ENCODE measurements around the gene B3GNT5. TPM values are rescaled to one million over a fixed set of nuclear protein-coding genes. Genes with fewer than 3 reads are reported as not detected.

B3GNT5 gene
- total and polyA plus RNA-seq, 9 of the 15 experiments (the other 6 are each of a cell fraction or from before 2014, with no cell fraction given) = 8.8 to 23.8 (median 14.4) TPM

GRCh38 chr3:183285828-183286457 is 32.9 kb downstream of the B3GNT5 start (continued):
- TF ChIP-seq, protein P1, sequence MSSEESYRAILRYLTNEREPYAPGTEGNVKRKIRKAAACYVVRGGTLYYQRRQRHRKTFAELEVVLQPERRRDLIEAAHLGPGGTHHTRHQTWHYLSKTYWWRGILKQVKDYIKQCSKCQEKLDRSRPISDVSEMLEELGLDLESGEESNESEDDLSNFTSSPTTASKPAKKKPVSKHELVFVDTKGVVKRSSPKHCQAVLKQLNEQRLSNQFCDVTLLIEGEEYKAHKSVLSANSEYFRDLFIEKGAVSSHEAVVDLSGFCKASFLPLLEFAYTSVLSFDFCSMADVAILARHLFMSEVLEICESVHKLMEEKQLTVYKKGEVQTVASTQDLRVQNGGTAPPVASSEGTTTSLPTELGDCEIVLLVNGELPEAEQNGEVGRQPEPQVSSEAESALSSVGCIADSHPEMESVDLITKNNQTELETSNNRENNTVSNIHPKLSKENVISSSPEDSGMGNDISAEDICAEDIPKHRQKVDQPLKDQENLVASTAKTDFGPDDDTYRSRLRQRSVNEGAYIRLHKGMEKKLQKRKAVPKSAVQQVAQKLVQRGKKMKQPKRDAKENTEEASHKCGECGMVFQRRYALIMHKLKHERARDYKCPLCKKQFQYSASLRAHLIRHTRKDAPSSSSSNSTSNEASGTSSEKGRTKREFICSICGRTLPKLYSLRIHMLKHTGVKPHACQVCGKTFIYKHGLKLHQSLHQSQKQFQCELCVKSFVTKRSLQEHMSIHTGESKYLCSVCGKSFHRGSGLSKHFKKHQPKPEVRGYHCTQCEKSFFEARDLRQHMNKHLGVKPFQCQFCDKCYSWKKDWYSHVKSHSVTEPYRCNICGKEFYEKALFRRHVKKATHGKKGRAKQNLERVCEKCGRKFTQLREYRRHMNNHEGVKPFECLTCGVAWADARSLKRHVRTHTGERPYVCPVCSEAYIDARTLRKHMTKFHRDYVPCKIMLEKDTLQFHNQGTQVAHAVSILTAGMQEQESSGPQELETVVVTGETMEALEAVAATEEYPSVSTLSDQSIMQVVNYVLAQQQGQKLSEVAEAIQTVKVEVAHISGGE (CRISPR knock-in tag; IDR thresholded peaks at IDR 0.05) = no peak
- TF ChIP-seq, protein P2, sequence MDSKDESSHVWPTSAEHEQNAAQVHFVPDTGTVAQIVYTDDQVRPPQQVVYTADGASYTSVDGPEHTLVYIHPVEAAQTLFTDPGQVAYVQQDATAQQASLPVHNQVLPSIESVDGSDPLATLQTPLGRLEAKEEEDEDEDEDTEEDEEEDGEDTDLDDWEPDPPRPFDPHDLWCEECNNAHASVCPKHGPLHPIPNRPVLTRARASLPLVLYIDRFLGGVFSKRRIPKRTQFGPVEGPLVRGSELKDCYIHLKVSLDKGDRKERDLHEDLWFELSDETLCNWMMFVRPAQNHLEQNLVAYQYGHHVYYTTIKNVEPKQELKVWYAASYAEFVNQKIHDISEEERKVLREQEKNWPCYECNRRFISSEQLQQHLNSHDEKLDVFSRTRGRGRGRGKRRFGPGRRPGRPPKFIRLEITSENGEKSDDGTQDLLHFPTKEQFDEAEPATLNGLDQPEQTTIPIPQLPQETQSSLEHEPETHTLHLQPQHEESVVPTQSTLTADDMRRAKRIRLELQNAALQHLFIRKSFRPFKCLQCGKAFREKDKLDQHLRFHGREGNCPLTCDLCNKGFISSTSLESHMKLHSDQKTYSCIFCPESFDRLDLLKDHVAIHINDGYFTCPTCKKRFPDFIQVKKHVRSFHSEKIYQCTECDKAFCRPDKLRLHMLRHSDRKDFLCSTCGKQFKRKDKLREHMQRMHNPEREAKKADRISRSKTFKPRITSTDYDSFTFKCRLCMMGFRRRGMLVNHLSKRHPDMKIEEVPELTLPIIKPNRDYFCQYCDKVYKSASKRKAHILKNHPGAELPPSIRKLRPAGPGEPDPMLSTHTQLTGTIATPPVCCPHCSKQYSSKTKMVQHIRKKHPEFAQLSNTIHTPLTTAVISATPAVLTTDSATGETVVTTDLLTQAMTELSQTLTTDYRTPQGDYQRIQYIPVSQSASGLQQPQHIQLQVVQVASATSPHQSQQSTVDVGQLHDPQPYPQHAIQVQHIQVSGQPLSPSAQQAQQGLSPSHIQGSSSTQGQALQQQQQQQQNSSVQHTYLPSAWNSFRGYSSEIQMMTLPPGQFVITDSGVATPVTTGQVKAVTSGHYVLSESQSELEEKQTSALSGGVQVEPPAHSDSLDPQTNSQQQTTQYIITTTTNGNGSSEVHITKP (IDR thresholded peaks at IDR 0.05; ENCODE audit: partially characterized antibody) = no peak
- TF ChIP-seq HNRNPH1 (optimal IDR thresholded peaks at IDR 0.05; ENCODE audit: low read depth, low read length) (no peak), ELK1 (CRISPR knock-in tag; IDR thresholded peaks at IDR 0.05) (no peak), ZNF639 (CRISPR knock-in tag; conservative IDR thresholded peaks at IDR 0.05 in 1 of 2, IDR thresholded peaks at IDR 0.05 in 1 of 2) (peak in 1 of 2 experiments; percentile 28; a peak in 1 of 4 replicates), NFXL1 (CRISPR knock-in tag; IDR thresholded peaks at IDR 0.05) (0 out of 2 replicates have a peak, but pooled peaks have one; percentile 34), FOSL1 (tag; conservative IDR thresholded peaks at IDR 0.05) (peak; percentile 31; the same call in 1 of the 2 replicates), ATF7 (IDR thresholded peaks at IDR 0.05) (peak; percentile 74; the same call in 1 of the 2 replicates), HDAC6 (IDR thresholded peaks at IDR 0.05; ENCODE audit: low read depth, low read length) (no peak), NFE2L1 (tag; IDR thresholded peaks at IDR 0.05; ENCODE audit: borderline replicate concordance, low read depth) (no peak), CREM (IDR thresholded peaks at IDR 0.05; ENCODE audit: low read depth) (peak; percentile 68), GATA2 (CRISPR knock-in tag; IDR thresholded peaks at IDR 0.05) (no peak), LCOR (CRISPR knock-in tag; IDR thresholded peaks at IDR 0.05) (no peak)
- TF ChIP-seq, protein P3, sequence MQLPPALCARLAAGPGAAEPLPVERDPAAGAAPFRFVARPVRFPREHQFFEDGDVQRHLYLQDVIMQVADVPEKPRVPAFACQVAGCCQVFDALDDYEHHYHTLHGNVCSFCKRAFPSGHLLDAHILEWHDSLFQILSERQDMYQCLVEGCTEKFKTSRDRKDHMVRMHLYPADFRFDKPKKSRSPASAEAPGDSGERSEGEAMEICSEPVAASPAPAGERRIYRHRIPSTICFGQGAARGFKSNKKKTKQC (CRISPR knock-in tag; IDR thresholded peaks at IDR 0.05) = no peak
